HG02678 (cell line): Measurements from ENCODE around the gene NOLC1.
"Not testable (repeated sequence)": the region's sequence is repeated elsewhere in the genome, so short reads cannot be mapped to it uniquely, and the experiment has no call there.

Source experiments
- ATAC-seq: cut with Tn5 transposase; IDR thresholded peaks from one replicate; pipeline ENCODE4 v1.9.1; 2021; ENCODE audit warnings: mild to moderate bottlenecking, moderate library complexity; ENCODE audit not compliant: unreplicated experiment

NOLC1 gene

GRCh38 chr10:102153093-102153620 is 968 bp downstream of the NOLC1 start:
- ATAC-seq: no peak

- ATAC-seq: no peak
Measured at GRCh38 chr10:102154466-102155116, 2.4 kb downstream of the NOLC1 start.

- no peak for ATAC-seq
Measured at GRCh38 chr10:102157224-102157623, 5.0 kb downstream of the NOLC1 start.

GRCh38 chr10:102159051-102159597 is 6.9 kb downstream of the NOLC1 start:
- ATAC-seq: no peak

- no peak for ATAC-seq
Measured at GRCh38 chr10:102159831-102160230, 7.6 kb downstream of the NOLC1 start.

- ATAC-seq: no peak
Measured at GRCh38 chr10:102163342-102163989, 11.3 kb downstream of the NOLC1 start.

- ATAC-seq: no peak
Measured at GRCh38 chr10:102167861-102168260, 15.7 kb downstream of the NOLC1 start.

- no peak for ATAC-seq
Measured at GRCh38 chr10:102170602-102171001, 18.4 kb downstream of the NOLC1 start.

GRCh38 chr10:102172288-102172687 is 20.1 kb downstream of the NOLC1 start:
- ATAC-seq: no peak

- ATAC-seq: no peak
Measured at GRCh38 chr10:102175415-102175814, 23.2 kb downstream of the NOLC1 start.

- ATAC-seq: no peak
Measured at GRCh38 chr10:102184606-102185005, 32.4 kb downstream of the NOLC1 start.

- no peak for ATAC-seq
Measured at GRCh38 chr10:102185272-102185671, 33.1 kb downstream of the NOLC1 start.

GRCh38 chr10:102185811-102186527 is 33.8 kb downstream of the NOLC1 start:
- no peak for ATAC-seq

- ATAC-seq: no peak
Measured at GRCh38 chr10:102188298-102188940, 36.2 kb downstream of the NOLC1 start.

GRCh38 chr10:102188941-102189898 is 37.0 kb downstream of the NOLC1 start:
- not testable (repeated sequence) for ATAC-seq

- no peak for ATAC-seq
Measured at GRCh38 chr10:102191956-102192355, 39.8 kb downstream of the NOLC1 start.

- no peak for ATAC-seq
Measured at GRCh38 chr10:102195296-102195870, 43.2 kb downstream of the NOLC1 start.

- ATAC-seq: no peak
Measured at GRCh38 chr10:102196893-102197292, 44.7 kb downstream of the NOLC1 start.

GRCh38 chr10:102198027-102198426 is 45.8 kb downstream of the NOLC1 start:
- no peak for ATAC-seq
